Amniotic stem cell (primary cell): ENCODE data around the gene HLA-A.

ENCODE experiments used
- DNase-seq: peaks from one replicate; lab custom pipeline; 2025; lab: John Stamatoyannopoulos, UW

HLA-A gene

GRCh38 chr6:29935273-29935955 is 6.9 kb upstream of the HLA-A start:
- DNase-seq, result no peak

- DNase-seq, result no peak
Measured at GRCh38 chr6:29938746-29939508, 3.4 kb upstream of the HLA-A start.

GRCh38 chr6:29941016-29941415 is 1.3 kb upstream of the HLA-A start:
- DNase-seq, result no peak

GRCh38 chr6:29941471-29941870 is 861 bp upstream of the HLA-A start:
- DNase-seq, result no peak

GRCh38 chr6:29941916-29942274 is 437 bp upstream of the HLA-A start:
- no peak for DNase-seq

- DNase-seq, result no peak
Measured at GRCh38 chr6:29943053-29943966, 978 bp downstream of the HLA-A start.

- DNase-seq, result no peak
Measured at GRCh38 chr6:29945281-29945820, 3.0 kb downstream of the HLA-A start.

- DNase-seq, result no peak
Measured at GRCh38 chr6:29946223-29947076, 4.1 kb downstream of the HLA-A start.

- DNase-seq, result no peak
Measured at GRCh38 chr6:29947077-29947980, 5.0 kb downstream of the HLA-A start.

GRCh38 chr6:29948277-29948676 is 5.9 kb downstream of the HLA-A start:
- DNase-seq, result no peak

- DNase-seq, result no peak
Measured at GRCh38 chr6:29949934-29950333, 7.6 kb downstream of the HLA-A start.

GRCh38 chr6:29951882-29952281 is 9.6 kb downstream of the HLA-A start:
- no peak for DNase-seq

- no peak for DNase-seq
Measured at GRCh38 chr6:29953001-29953441, 10.7 kb downstream of the HLA-A start.

- DNase-seq, result no peak
Measured at GRCh38 chr6:29953686-29954085, 11.4 kb downstream of the HLA-A start.

GRCh38 chr6:29954272-29954671 is 11.9 kb downstream of the HLA-A start:
- DNase-seq, result no peak

GRCh38 chr6:29955783-29956182 is 13.5 kb downstream of the HLA-A start:
- DNase-seq, result no peak

GRCh38 chr6:29956518-29956917 is 14.2 kb downstream of the HLA-A start:
- DNase-seq, result no peak

- DNase-seq, result no peak
Measured at GRCh38 chr6:29958046-29958445, 15.7 kb downstream of the HLA-A start.

- DNase-seq, result no peak
Measured at GRCh38 chr6:29958921-29959320, 16.6 kb downstream of the HLA-A start.

GRCh38 chr6:29959467-29959866 is 17.1 kb downstream of the HLA-A start:
- DNase-seq, result no peak
